ENCODE measurements around the gene BARX2. TPM values are rescaled to one million over a fixed set of nuclear protein-coding genes. Genes with fewer than 3 reads are reported as not detected.

BARX2 gene
- not detected in 2 replicates for total RNA-seq

GRCh38 chr11:129375751-129376657, at the start of gene BARX2:
Gene BARX2 (plus strand): TSS chr11:129375848. CDS start chr11:129376036, 188 bp downstream.

Other genes with a start within 250 kb of the BARX2 start
- 7.1 and 9.3 TPM in 2 replicates for gene ARHGAP32, start 183.5 kb upstream of the BARX2 start, total RNA-seq